Medulla oblongata (tissue), 1 donor: Measurements from ENCODE around the gene GRM3.

ENCODE experiments used
- DNase-seq: peaks from one replicate; pipeline ENCODE4 v3.0.0-alpha.2; 2015; ENCODE audit errors: extremely low spot score

GRM3 gene

GRCh38 chr7:86692755-86693154 lies 49.0 kb downstream of the GRM3 start:
- no peak for DNase-seq

- no peak for DNase-seq
Observed at GRCh38 chr7:86706406-86706805, 62.7 kb downstream of the GRM3 start.

GRCh38 chr7:86708031-86708680 lies 64.4 kb downstream of the GRM3 start:
- peak; percentile 42 for DNase-seq

GRCh38 chr7:86720306-86720705 lies 76.6 kb downstream of the GRM3 start:
- DNase-seq, result no peak

- no peak for DNase-seq
Observed at GRCh38 chr7:86733783-86734182, 90.1 kb downstream of the GRM3 start.

GRCh38 chr7:86745013-86745745 lies 101.5 kb downstream of the GRM3 start:
- no peak for DNase-seq

GRCh38 chr7:86747698-86748097 lies 104.0 kb downstream of the GRM3 start:
- DNase-seq, result peak; percentile 22

GRCh38 chr7:86748201-86748600 lies 104.5 kb downstream of the GRM3 start:
- DNase-seq, result no peak

GRCh38 chr7:86748843-86749719 lies 105.4 kb downstream of the GRM3 start:
- DNase-seq, result no peak

GRCh38 chr7:86749741-86750665 lies 106.3 kb downstream of the GRM3 start:
- DNase-seq, result no peak

GRCh38 chr7:86760236-86760635 lies 116.5 kb downstream of the GRM3 start:
- peak; percentile 17 for DNase-seq

GRCh38 chr7:86762129-86762528 lies 118.4 kb downstream of the GRM3 start:
- DNase-seq, result no peak

GRCh38 chr7:86765931-86766330 lies 122.2 kb downstream of the GRM3 start:
- DNase-seq, result no peak

- no peak for DNase-seq
Observed at GRCh38 chr7:86768394-86768793, 124.7 kb downstream of the GRM3 start.

GRCh38 chr7:86768967-86769760 lies 125.5 kb downstream of the GRM3 start:
- DNase-seq, result no peak

- DNase-seq, result no peak
Observed at GRCh38 chr7:86773309-86773708, 129.6 kb downstream of the GRM3 start.

- DNase-seq, result no peak
Observed at GRCh38 chr7:86775203-86775602, 131.5 kb downstream of the GRM3 start.

GRCh38 chr7:86776136-86776535 lies 132.4 kb downstream of the GRM3 start:
- DNase-seq, result peak; percentile 29

GRCh38 chr7:86778271-86778670 lies 134.6 kb downstream of the GRM3 start:
- DNase-seq, result peak; percentile 31

GRCh38 chr7:86784765-86785164 lies 141.1 kb downstream of the GRM3 start:
- no peak for DNase-seq

GRCh38 chr7:86785641-86786040 lies 141.9 kb downstream of the GRM3 start:
- no peak for DNase-seq
